GM23338 (cell line): ENCODE measurements around the gene RHOF.

Experiments
- CREB1 ChIP-seq: fragments of 250-450 bp; sonication (Bioruptor Pico); IDR thresholded peaks from 2 replicates; pipeline ENCODE4 v1.5.0; 2020; ENCODE audit warnings: low read depth, mild to moderate bottlenecking, moderate library complexity
- CTCF ChIP-seq, 2 experiments: fragments of 200-600 bp in 1 of 2; sonication (generic) in 1 of 2; conservative IDR thresholded peaks; 2 replicates each; pipeline versions ENCODE4 v1.5.1 to v1.6.1; 2016 to 2017; ENCODE audit warnings: antibody characterized with exemption in 2 of 2, low read depth in 2 of 2, mild to moderate bottlenecking in 2 of 2, moderate library complexity in 1 of 2
- EZH2 ChIP-seq: fragments of 200-600 bp; sonication (generic); IDR thresholded peaks from one replicate; pipeline ENCODE4 v1.8.0; 2017; ENCODE audit warnings: antibody characterized with exemption, mild to moderate bottlenecking, low read depth; ENCODE audit not compliant: unreplicated experiment
- EZH2phosphoT487 ChIP-seq: fragments of 200-600 bp; sonication (generic); IDR thresholded peaks from one replicate; pipeline ENCODE4 v1.8.1; 2018; ENCODE audit warnings: antibody characterized with exemption; ENCODE audit not compliant: unreplicated experiment
- JUNB ChIP-seq: IDR thresholded peaks from one replicate; pipeline ENCODE4 v1.6.1; 2016; ENCODE audit warnings: antibody characterized with exemption; ENCODE audit not compliant: unreplicated experiment
- POLR2AphosphoS5 ChIP-seq: IDR thresholded peaks from 2 replicates; pipeline ENCODE4 v1.6.1; 2016; ENCODE audit warnings: antibody characterized with exemption, low read depth
- REST ChIP-seq: IDR thresholded peaks from one replicate; pipeline ENCODE4 v1.6.1; 2018; ENCODE audit warnings: antibody characterized with exemption; ENCODE audit not compliant: unreplicated experiment
- STAT1 ChIP-seq: IDR thresholded peaks from one replicate; pipeline ENCODE4 v1.6.1; 2016; ENCODE audit warnings: antibody characterized with exemption; ENCODE audit not compliant: unreplicated experiment
- ZNF114 ChIP-seq: fragments of 250-450 bp; sonication (Bioruptor Pico); IDR thresholded peaks from 2 replicates; pipeline ENCODE4 v1.5.0; 2020; ENCODE audit warnings: mild to moderate bottlenecking, moderate library complexity
- TF ChIP-seq, protein P1 (sequence below): IDR thresholded peaks from 2 replicates; pipeline ENCODE4 v1.6.1; 2016; ENCODE audit warnings: antibody characterized with exemption

DNA sequence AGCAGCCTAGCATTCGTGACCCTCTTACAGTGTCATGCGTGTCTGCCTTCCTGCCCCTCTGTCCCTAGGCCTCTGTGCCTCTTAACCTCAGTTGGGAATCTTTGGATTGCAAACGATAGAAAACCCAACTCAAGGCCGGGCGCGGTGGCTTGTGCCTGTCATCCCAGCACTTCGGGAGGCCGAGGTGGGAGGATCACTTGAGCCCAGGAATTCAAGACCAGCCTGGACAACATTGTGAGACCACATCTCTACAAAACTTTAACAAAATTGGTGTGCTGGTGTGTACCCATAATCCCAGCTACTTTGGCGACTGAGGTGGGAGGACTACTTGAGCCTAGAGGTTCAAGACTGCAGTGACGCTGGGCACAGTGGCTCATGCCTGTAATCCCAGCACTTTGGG is 44.2 kb downstream of the RHOF start:
- TF ChIP-seq, protein P1, sequence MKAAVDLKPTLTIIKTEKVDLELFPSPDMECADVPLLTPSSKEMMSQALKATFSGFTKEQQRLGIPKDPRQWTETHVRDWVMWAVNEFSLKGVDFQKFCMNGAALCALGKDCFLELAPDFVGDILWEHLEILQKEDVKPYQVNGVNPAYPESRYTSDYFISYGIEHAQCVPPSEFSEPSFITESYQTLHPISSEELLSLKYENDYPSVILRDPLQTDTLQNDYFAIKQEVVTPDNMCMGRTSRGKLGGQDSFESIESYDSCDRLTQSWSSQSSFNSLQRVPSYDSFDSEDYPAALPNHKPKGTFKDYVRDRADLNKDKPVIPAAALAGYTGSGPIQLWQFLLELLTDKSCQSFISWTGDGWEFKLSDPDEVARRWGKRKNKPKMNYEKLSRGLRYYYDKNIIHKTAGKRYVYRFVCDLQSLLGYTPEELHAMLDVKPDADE = no peak
- no peak for TF ChIP-seq CTCF (conservative IDR thresholded peaks at IDR 0.05; ENCODE audit: low read depth in 2 of 2)
- no peak for TF ChIP-seq POLR2AphosphoS5
- TF ChIP-seq CREB1 = no peak
- TF ChIP-seq EZH2 = no peak
- TF ChIP-seq REST = no peak
- TF ChIP-seq ZNF114 (CRISPR knock-in tag) = no peak
- no peak for TF ChIP-seq EZH2phosphoT487
- no peak for TF ChIP-seq JUNB
- no peak for TF ChIP-seq STAT1
